ENCODE results near the gene ABCB11. TPM values are rescaled to one million over a fixed set of nuclear protein-coding genes. Genes with fewer than 3 reads are reported as not detected.

Gene ABCB11
- total and polyA plus RNA-seq, 4 donors = 18.3 to 74.3 (median 38.3) TPM

DNA sequence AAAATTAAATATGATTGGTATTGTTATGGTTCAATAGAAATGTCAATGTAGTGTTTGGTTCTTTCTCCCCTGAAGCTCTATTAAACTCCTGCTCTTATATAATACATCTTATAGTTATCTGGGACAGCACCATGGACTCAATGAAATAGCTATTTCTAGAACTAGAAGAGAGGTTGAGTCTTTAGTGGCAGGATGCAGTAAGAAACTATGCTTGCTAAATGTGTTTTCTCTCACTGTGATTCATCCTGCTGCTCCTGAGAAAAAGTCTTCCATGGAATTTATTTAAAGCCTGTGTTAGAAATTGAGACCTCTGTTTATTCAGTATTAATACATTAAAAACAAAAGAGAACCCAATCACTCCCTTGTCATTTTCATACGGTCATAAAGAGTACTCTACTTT, 68.5 kb downstream of the ABCB11 start:
- no peaks in the 10 kb centered on the region for H3K9me3 ChIP-seq (ENCODE audit: control insufficient read depth in 4 of 4, low read length in 3 of 4)
- TF ChIP-seq HNF4G (IDR thresholded peaks at IDR 0.05) (no peak), HNF4A (conservative IDR thresholded peaks at IDR 0.05) (no peak), FOXA2 (IDR thresholded peaks at IDR 0.05) (no peak), RAD21 (IDR thresholded peaks at IDR 0.05) (no peak), NR2F2 (IDR thresholded peaks at IDR 0.05) (no peak)
- TF ChIP-seq, protein P1, sequence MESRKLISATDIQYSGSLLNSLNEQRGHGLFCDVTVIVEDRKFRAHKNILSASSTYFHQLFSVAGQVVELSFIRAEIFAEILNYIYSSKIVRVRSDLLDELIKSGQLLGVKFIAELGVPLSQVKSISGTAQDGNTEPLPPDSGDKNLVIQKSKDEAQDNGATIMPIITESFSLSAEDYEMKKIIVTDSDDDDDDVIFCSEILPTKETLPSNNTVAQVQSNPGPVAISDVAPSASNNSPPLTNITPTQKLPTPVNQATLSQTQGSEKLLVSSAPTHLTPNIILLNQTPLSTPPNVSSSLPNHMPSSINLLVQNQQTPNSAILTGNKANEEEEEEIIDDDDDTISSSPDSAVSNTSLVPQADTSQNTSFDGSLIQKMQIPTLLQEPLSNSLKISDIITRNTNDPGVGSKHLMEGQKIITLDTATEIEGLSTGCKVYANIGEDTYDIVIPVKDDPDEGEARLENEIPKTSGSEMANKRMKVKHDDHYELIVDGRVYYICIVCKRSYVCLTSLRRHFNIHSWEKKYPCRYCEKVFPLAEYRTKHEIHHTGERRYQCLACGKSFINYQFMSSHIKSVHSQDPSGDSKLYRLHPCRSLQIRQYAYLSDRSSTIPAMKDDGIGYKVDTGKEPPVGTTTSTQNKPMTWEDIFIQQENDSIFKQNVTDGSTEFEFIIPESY (IDR thresholded peaks at IDR 0.05) = no peak
- DNase-seq (ENCODE audit: low spot score) = no peak
- no peak overlapping the region for H3K4me3 ChIP-seq (ENCODE audit: low read depth in 1 of 3, low read length in 3 of 3)
- peaks cover 2 to 41% (median 17%) of the 10 kb centered on the region in 4 donors for H3K4me1 ChIP-seq (ENCODE audit: control insufficient read depth in 4 of 4, insufficient read depth in 4 of 4, low read length in 3 of 4)
- no peak overlapping the region for H3K9ac ChIP-seq (ENCODE audit: low read depth in 1 of 2, low read length in 2 of 2)
- H3K27ac ChIP-seq (ENCODE audit: low read depth in 1 of 2, low read length in 2 of 2) = no peak overlapping the region
- H3K27me3 ChIP-seq (ENCODE audit: control insufficient read depth in 4 of 4, insufficient read depth in 4 of 4, low read length in 3 of 4) = no peaks in the 10 kb centered on the region
- peaks cover 2 to 42% (median 17%) of the 10 kb centered on the region in 4 donors for H3K36me3 ChIP-seq (ENCODE audit: control insufficient read depth in 4 of 4, insufficient read depth in 3 of 4, low read depth in 1 of 4, low read length in 3 of 4)
- WGBS = 89% methylated on average over 1 of the region's 1 CpG

DNA sequence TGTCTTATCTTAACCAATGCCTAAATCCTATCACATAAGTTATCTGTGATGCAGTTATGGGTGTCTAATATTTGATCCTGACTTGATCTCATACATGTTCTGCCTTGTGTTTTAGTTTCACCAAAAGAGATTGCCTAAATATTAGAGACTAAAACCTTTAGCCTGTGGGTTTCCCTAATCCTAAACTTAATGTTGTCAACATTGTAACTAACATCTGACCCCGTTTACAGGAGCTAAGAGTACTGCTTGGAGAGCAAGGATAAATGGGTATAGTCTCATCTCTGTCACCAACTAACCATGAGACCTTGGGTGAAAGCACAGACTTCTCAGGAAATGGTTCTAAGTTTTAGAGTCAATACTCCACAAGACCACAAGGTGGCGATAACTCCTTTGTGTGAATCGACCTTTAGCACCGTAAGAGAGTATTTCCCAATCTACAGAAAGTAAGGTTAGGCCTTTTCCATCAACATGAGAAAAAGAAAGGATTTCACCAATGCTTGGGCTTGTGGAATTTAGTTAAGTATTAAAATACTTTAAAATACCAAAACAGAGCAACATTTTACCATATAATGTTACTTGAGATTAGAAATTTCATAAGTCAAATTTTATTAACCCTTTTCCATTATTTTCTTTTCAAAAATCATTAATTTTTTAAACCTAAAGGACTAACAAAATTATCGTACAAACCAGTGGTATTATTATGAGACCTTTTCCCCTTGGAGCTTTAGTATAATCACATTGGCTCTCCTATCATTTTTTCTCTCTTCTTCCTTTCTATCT, 69.5 kb downstream of the ABCB11 start:
- WGBS = 17% methylated on average over 5 of the region's 5 CpGs
- peak; percentile 57 for TF ChIP-seq SP1 (IDR thresholded peaks at IDR 0.05)
- no peak for TF ChIP-seq TAF1 (conservative IDR thresholded peaks at IDR 0.05)
- TF ChIP-seq HNF4G (IDR thresholded peaks at IDR 0.05) = peak; percentile 93
- no peak for TF ChIP-seq FOXA2 (IDR thresholded peaks at IDR 0.05)
- TF ChIP-seq HNF4A (conservative IDR thresholded peaks at IDR 0.05) = peak; percentile 90 to 94
- TF ChIP-seq YY1 (IDR thresholded peaks at IDR 0.05) = peak; percentile 23
- TF ChIP-seq, protein P1 (IDR thresholded peaks at IDR 0.05) = no peak
- peak; percentile 89 to 93 for TF ChIP-seq RAD21 (IDR thresholded peaks at IDR 0.05)
- TF ChIP-seq, protein P2, sequence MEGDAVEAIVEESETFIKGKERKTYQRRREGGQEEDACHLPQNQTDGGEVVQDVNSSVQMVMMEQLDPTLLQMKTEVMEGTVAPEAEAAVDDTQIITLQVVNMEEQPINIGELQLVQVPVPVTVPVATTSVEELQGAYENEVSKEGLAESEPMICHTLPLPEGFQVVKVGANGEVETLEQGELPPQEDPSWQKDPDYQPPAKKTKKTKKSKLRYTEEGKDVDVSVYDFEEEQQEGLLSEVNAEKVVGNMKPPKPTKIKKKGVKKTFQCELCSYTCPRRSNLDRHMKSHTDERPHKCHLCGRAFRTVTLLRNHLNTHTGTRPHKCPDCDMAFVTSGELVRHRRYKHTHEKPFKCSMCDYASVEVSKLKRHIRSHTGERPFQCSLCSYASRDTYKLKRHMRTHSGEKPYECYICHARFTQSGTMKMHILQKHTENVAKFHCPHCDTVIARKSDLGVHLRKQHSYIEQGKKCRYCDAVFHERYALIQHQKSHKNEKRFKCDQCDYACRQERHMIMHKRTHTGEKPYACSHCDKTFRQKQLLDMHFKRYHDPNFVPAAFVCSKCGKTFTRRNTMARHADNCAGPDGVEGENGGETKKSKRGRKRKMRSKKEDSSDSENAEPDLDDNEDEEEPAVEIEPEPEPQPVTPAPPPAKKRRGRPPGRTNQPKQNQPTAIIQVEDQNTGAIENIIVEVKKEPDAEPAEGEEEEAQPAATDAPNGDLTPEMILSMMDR (IDR thresholded peaks at IDR 0.05; ENCODE audit: low read depth, low read length, missing input control) = peak; percentile 77
- peak; percentile 70 to 82 for TF ChIP-seq RXRA (IDR thresholded peaks at IDR 0.05)
- TF ChIP-seq NR2F2 (IDR thresholded peaks at IDR 0.05) = peak; percentile 46
- H3K9me3 ChIP-seq (ENCODE audit: control insufficient read depth in 4 of 4, low read length in 3 of 4) = no peaks in the 10 kb centered on the region
- no peak overlapping the region for H3K9ac ChIP-seq (ENCODE audit: low read depth in 1 of 2, low read length in 2 of 2)
- H3K27ac ChIP-seq (ENCODE audit: low read depth in 1 of 2, low read length in 2 of 2) = peak overlapping the region; percentile 8 to 42
- H3K27me3 ChIP-seq (ENCODE audit: control insufficient read depth in 4 of 4, insufficient read depth in 4 of 4, low read length in 3 of 4) = no peaks in the 10 kb centered on the region
- DNase-seq (ENCODE audit: low spot score) = no peak
- H3K36me3 ChIP-seq (ENCODE audit: control insufficient read depth in 4 of 4, insufficient read depth in 3 of 4, low read depth in 1 of 4, low read length in 3 of 4) = peaks cover 3 to 49% (median 27%) of the 10 kb centered on the region in 4 donors
- no peak overlapping the region for H3K4me3 ChIP-seq (ENCODE audit: low read depth in 1 of 3, low read length in 3 of 3)
- peaks cover 2 to 41% (median 17%) of the 10 kb centered on the region in 4 donors for H3K4me1 ChIP-seq (ENCODE audit: control insufficient read depth in 4 of 4, insufficient read depth in 4 of 4, low read length in 3 of 4)
